GM15510 (cell line): ENCODE measurements around the gene GORAB.

Experiments
- POLR2A ChIP-seq: IDR thresholded peaks from 3 replicates; pipeline ENCODE4 v1.6.1; 2011; ENCODE audit warnings: borderline replicate concordance; ENCODE audit not compliant: insufficient read length; ENCODE audit errors: extremely low read depth

GORAB gene

DNA sequence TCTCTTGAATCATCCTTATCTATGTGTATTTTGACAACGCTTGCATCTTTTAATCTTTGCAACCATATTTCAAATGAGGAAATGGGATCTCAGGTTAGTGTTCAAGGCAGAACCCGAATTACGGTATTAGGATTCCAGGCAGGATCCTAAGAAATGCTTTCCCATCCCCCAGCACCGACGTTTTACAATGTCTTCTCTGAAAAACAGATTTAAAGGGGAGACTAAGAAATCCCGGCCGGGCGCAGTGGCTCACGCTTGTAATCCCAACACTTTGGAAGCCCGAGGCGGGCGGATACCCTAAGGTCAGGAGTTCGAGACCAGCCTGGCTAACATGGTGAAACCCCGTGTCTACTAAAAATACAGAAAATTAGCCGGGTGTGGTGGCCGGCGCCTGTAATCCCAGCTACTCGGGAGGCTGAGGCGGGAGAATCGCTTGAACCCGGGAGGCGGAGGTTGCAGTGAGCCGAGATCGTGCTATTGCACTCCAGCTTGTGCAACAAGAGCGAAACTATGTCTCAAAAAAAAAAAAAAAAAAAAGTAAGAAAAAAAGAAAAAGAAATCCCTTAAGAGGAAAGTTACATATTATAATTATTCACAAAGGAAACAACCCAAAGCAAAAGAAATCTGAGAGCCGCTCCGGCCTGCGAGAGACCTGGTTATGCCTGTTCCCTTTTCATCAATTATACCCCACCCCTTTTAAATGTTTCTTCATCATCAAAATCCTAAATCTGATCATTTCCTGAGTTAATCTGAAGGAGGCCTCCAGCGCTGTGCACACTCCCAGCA lies 801 bp upstream of the GORAB start:
- TF ChIP-seq POLR2A, result no peak

DNA sequence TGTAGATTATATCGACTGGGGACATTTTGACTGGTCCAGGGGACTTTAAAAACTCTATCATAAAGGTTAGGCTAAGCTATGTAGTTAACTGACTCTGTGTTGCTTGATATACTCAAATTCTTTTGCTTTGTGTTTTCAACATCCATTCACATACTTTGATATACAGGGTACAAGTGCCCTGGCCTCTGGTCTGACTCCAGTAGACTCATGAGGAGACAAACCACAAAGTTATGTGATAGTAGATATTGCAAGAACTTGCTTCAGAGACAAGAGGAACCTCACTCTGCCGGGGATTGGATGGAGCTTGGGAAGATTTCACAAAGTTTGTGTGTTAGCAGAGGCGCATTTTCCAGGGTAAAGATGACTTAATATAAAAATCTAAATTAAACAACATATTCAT lies 1.3 kb downstream of the GORAB start:
- no peak for TF ChIP-seq POLR2A

DNA sequence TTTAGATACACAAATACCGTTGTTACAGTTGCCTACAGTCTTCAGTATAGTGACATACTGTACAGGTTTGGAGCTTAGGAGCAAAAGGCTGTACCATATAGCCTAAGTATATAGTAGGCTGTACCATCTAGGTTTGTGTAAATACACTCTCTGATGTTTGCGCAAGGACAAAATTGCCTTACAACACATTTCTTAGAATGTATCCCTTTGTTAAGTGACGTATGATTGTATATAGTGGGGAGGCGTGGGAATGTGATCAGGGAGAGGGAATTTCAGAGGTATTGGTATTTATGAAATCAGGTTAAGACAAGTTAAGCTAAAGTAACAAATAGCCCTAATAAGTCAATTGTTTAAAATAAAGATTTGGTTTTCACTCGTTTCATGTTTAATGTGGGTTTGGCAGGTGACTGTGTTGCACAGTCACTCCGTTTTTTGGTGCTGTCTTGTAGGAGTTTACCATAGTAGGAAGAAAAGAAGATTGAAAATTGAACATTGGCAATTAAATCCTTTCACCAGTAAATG lies 2.7 kb downstream of the GORAB start:
- no peak for TF ChIP-seq POLR2A

DNA sequence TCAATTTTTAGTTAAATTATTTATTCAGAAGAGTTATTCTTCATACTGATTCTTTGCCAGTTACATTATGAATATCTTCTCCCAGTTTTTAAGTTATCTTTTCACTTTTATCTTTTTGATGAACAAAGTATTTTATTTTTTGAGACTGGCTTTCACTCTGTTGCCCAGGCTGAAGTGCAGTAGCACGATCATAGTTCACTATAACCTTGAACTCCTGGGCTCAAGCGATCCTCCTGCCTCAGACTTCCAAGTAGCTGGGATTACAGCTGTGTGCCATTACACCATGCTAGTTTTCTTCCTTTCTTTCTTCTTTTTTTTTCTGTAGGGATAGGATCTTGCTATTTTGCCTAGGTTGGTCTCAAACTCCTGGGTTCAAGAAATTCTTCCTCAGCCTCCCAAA lies 3.5 kb downstream of the GORAB start:
- TF ChIP-seq POLR2A, result no peak

DNA sequence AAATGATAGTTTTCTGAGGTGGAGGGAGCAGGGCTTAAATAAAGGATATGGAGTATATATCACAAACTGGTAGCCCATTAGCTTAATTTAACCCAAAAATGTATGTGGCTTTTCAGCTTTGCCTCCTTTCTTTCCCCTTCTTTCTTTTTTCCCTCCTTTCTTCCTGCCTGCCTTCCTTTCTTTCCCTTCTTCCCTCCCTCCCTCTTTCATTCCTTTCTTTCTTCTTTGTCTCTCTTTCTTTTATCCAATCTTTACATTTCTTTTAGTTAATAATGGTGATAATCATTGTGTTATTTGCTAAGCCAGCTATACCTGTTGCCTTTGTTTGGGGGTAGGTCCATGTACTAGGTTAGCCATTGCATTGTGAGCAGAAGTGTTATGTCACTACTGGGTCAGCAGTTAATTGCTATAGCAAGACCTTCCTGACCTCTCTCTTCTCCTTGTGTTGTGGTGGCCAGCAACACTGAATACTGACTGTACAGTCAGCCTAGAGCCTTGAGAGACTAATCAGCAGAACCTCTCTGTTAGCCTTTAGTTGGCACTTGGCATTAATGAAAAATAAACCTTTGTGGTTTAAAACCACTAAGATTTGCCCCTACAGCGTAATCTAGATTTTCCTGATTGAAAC lies 5.1 kb downstream of the GORAB start:
- TF ChIP-seq POLR2A, result no peak

DNA sequence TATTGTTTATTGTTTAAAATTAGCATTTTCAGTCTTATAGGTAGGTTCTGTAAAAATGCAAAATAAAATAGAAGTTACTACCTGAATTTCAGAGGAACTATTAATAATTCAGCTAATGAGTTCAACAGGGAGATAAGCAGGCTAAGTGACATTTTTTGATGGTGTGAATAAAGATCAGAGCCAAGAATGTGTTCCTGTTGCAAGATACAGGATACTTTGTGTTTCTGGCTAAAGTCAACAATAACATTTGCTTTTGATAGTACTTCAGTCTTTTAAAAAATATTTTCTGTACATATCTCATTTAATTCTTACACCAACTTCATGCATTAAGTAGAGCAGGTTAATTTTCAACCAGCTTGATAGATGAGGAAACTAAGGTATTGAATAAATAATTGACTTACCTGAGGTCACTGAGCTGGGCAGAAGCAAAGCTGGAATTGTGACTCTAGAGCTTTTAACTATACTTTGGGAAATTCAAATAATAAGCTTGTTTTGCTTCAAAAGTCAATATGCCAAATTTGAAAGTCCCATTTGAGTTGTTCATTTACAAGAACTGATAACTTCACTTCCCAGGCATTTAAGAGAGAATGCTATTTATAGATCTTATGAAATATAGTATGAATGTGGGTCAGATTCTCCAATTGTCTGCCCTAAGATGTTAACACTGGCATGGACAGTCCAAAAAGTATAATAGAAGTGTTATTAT lies 6.0 kb downstream of the GORAB start:
- TF ChIP-seq POLR2A, result no peak

DNA sequence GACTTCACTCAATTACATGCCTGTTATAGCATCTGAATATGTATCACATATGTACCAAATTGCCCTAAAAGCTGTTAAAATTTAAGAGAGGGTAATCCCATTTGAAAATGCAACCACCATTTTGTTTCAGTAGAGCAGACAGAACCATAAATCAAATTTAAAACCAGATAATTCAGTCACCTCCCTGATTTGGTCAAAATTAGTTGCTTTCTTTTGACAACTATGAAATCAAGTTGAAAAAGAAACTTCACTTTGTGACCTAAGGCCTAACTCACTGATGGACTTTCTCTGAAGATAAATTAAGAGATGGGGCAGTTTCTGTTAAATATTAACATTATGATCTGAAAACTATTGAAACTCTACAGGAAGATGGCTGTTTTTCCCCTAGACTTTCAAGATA lies 6.7 kb downstream of the GORAB start:
- no peak for TF ChIP-seq POLR2A

DNA sequence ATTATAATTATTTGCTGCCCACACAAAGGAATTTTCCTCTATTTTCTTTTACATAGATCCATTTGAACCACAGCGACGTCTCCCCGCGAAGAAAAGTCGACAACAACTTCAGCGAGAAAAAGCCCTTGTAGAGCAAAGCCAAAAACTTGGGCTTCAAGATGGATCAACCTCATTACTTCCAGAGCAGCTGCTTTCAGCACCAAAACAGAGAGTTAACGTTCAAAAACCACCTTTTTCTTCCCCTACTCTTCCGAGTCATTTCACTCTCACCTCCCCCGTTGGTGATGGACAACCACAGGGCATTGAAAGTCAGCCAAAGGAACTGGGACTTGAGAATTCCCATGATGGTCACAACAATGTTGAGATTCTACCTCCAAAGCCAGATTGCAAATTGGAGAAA lies 7.2 kb downstream of the GORAB start:
- TF ChIP-seq POLR2A, result no peak

DNA sequence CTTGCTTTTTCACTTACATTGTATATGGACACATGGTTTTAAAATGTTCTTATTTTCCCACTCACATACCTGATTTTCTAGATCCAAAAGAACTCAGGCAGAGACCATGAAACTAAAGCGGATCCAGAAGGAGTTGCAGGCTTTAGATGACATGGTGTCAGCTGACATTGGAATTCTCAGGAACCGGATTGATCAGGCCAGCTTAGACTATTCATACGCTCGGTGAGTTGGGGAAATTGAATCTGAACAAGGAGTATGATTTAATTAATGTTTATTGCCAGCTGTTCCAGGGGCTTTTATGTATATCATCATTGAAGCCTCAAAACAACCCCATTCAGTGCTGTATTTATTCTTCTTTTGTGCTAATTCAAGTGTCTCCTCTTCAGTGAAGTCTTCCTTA lies 12.7 kb downstream of the GORAB start:
- no peak for TF ChIP-seq POLR2A

DNA sequence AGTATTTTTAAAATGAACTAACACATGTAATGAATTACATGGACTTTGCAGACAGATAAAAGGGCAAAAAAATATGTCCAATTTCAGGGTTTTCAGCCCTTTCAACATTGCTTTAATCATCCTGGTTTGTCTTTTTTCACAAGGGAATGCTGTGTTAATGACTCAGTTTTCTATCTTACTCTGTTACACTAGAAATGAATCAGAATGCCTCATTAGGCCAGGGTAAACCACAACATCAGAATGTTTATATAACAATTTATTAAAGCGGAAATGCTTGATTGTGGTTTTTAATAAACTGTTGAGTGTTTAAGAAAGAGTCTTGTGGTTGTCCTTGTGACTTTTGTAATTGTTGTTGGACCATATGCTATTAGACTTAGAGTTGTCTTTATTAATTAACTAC lies 13.5 kb downstream of the GORAB start:
- no peak for TF ChIP-seq POLR2A

DNA sequence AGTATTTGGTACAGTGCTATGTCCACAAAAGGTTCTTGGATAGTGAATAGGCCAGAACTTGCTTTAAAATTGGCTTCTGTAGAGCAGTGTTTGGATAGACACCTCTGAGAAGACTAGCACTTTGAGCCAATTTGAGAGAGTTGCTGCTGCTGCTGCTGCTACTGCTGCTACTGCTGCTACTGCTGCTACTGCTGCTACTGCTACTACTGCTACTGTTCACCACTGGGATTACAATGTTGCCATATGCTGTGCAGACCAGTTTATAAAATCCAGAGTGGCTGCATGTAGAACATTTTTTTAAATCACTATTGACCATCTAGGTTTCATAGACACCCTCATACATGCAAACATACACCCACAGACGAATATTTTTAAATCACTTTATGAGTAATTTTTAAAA lies 15.3 kb downstream of the GORAB start:
- no peak for TF ChIP-seq POLR2A

DNA sequence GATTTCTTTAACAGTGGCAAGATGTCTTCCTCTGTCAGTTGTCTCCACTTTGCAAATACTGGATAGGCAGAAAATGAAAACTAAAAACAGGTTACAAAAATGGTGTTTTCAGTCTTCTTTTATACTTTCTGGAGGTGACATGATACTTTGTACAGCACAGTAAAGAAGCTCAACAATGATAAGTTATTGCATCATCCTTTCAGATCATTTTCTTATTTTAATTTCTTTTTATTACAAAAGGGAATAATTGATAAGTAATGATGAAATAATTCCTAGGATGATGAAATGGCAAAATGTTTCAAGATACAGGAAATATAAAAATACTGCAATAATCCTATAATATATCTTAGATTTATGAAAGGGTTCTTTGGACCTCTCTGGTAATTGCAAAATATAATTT lies 16.5 kb downstream of the GORAB start:
- no peak for TF ChIP-seq POLR2A

DNA sequence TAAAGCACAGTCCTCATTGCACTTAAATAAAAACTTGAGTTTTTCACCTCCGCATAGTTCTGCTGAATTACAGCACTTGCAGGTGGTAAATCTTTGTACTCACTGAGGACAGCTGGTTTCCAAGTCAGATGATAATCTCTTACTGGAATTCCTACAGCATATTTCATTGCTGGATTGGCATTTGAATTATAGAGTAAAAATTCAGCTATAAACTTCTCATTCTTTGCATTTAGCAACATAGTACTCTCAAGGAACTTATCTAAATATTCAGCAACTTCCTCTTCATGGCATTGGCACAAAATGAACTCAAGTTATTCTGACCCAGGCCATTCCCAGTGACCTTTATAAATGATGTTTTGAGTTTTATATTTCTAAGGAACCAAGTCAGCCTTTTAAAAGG lies 23.4 kb downstream of the GORAB start:
- no peak for TF ChIP-seq POLR2A

DNA sequence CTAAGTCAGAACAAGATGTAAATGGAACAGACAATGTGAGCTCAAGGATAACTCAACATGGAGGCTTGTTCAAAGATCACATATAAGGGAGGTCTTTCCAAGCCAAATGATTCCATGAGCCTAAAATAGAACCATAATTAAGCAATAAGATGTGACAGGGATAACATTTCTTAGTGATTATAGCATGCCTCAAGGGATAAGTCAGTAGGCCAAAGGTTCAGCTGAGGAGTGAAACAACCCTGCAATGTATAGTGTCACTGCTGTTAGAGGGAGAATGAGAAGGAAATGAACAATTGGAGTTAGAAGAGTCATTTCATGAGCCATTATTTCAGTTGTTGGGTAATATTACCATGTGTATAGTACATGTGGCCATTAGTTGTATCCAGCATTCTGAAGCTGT lies 25.0 kb downstream of the GORAB start:
- no peak for TF ChIP-seq POLR2A

DNA sequence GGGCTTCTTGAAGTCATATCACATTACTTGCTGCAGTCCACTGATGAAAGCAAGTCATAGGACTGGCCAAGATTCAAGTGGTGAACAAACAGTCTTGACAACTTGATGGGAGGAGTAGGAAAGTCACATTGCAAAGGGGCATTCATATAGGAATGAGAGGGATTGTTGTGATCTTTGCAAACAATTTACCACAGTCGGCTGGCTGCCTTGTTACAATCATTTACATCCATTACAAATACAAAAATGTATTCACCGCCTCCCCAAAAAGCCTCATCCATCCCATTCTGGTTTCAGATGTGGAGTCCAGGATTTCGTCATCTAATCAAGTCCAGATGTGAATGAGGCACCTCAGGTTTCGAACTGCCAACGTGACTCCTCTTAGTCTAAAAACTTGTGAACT lies 26.8 kb downstream of the GORAB start:
- no peak for TF ChIP-seq POLR2A
